GM12878 (cell line): ENCODE measurements around the gene PCF11. TPM values are rescaled to one million over a fixed set of nuclear protein-coding genes. Genes with fewer than 3 reads are reported as not detected.

Experiments
- ATAC-seq: fragments of 200-7000 bp; cut with Tn5 transposase; 3 replicates; pipeline ENCODE4 v1.9.1; 2020; ENCODE audit warnings: mild to moderate bottlenecking, moderate library complexity
- BruUV-seq: library from RNA; stranded (reverse); fragments of 400-500 nt; replicated peaks from 2 replicates; lab custom pipeline; 2021; lab: Mats Ljungman, UMichigan
- CTCF ChIA-PET: fragments of 300-600 bp; sonication (Branson Sonifier 250); formaldehyde crosslinking; extraction: SDS; loops from one replicate; lab custom pipeline; 2021; ENCODE audit warnings: inconsistent platforms; lab: Yijun Ruan, JAX
- POLR2A ChIA-PET: fragments of 350-600 bp; formaldehyde crosslinking; extraction: SDS; loops from one replicate; lab custom pipeline; 2021; ENCODE audit warnings: inconsistent platforms; lab: Charles Lee
- RAD21 ChIA-PET: fragments of 300-600 bp; sonication (Branson Sonifier 250); formaldehyde crosslinking; loops from one replicate; lab custom pipeline; 2023; ENCODE audit warnings: antibody characterized with exemption; ENCODE audit not compliant: unreplicated experiment; lab: Charles Lee
- SMC1A ChIA-PET: fragments of 300-600 bp; sonication (Branson Sonifier 250); formaldehyde crosslinking; loops from one replicate; lab custom pipeline; 2023; ENCODE audit not compliant: unreplicated experiment, uncharacterized antibody; lab: Charles Lee
- DNase-seq: peaks from one replicate; pipeline ENCODE4 v3.0.0-alpha.2; 2011; ENCODE audit warnings: low read depth, low spot score
- FAIRE-seq: peaks from 3 replicates; lab custom pipeline; 2011; peaks lifted over from hg19 to GRCh38; lab: Jason Lieb, UNC
- H2AFZ ChIP-seq: 2 replicates; pipeline ENCODE4 v1.6.0; 2011; ENCODE audit warnings: low read depth, low read length, control low read depth; ENCODE audit not compliant: control insufficient read depth
- H3K27ac ChIP-seq: 2 replicates; pipeline ENCODE4 v1.5.1; 2011; ENCODE audit warnings: control low read depth; ENCODE audit not compliant: control insufficient read depth, insufficient read depth
- H3K27me3 ChIP-seq, 2 experiments: replicated peaks in 1 of 2; 2 replicates each; pipeline versions ENCODE4 v1.6.0 to v1.6.1; 2011; ENCODE audit warnings: low read length in 1 of 2; ENCODE audit not compliant: control insufficient read depth in 2 of 2, insufficient read depth in 2 of 2
- H3K36me3 ChIP-seq, 2 experiments: 2 replicates each; pipeline ENCODE4 v1.5.1; 2011; ENCODE audit warnings: low read length in 1 of 2; ENCODE audit not compliant: control insufficient read depth in 2 of 2, insufficient read depth in 2 of 2
- H3K4me1 ChIP-seq: 2 replicates; pipeline ENCODE4 v1.6.1; 2011; ENCODE audit warnings: mild to moderate bottlenecking, low read length, moderate library complexity, mixed read lengths; ENCODE audit not compliant: control insufficient read depth, insufficient read depth
- H3K4me2 ChIP-seq: 2 replicates; pipeline ENCODE4 v1.6.0; 2011; ENCODE audit warnings: control low read depth; ENCODE audit not compliant: control insufficient read depth, insufficient read depth
- H3K4me3 ChIP-seq: fragments of 200-600 bp; sonication (generic); 2 replicates; pipeline ENCODE4 v1.5.1; 2016
- H3K79me2 ChIP-seq: 2 replicates; pipeline ENCODE4 v1.6.0; 2011; ENCODE audit warnings: low read length; ENCODE audit not compliant: control insufficient read depth, insufficient read depth
- H3K9ac ChIP-seq: 2 replicates; pipeline ENCODE4 v1.8.0; 2011; ENCODE audit warnings: low read length, control low read depth, mixed read lengths; ENCODE audit not compliant: control insufficient read depth, insufficient read depth
- H3K9me3 ChIP-seq: replicated peaks from 3 replicates; pipeline ENCODE4 v1.5.1; 2011; ENCODE audit warnings: mild to moderate bottlenecking, low read length; ENCODE audit not compliant: control insufficient read depth, insufficient read depth
- H4K20me1 ChIP-seq: 2 replicates; pipeline ENCODE4 v1.6.0; 2011; ENCODE audit not compliant: control insufficient read depth, insufficient read depth
- BCL11A ChIP-seq: IDR thresholded peaks from 2 replicates; pipeline ENCODE4 v1.6.1; 2011; ENCODE audit warnings: low read depth, low read length
- CEBPB ChIP-seq, 2 experiments: fragments of 150-350 bp in 1 of 2; IDR thresholded peaks; 2 replicates each; pipeline ENCODE4 v1.6.1; 2012 to 2014; ENCODE audit warnings: low read depth in 2 of 2, low read length in 2 of 2, borderline replicate concordance in 1 of 2, inconsistent platforms in 1 of 2
- FOXK2 ChIP-seq: fragments of 450-650 bp; IDR thresholded peaks from 2 replicates; pipeline ENCODE4 v1.6.1; 2017; ENCODE audit warnings: mild to moderate bottlenecking, moderate library complexity
- IRF4 ChIP-seq: IDR thresholded peaks from 2 replicates; pipeline ENCODE4 v1.6.1; 2011; ENCODE audit warnings: low read depth, low read length
- KLF5 ChIP-seq: fragments of 450-650 bp; IDR thresholded peaks from 2 replicates; pipeline ENCODE4 v1.6.1; 2014; ENCODE audit warnings: mild to moderate bottlenecking; ENCODE audit not compliant: partially characterized antibody
- MXI1 ChIP-seq: fragments of 150-350 bp; IDR thresholded peaks from 2 replicates; pipeline ENCODE4 v1.6.1; 2011; ENCODE audit warnings: low read depth, mild to moderate bottlenecking, inconsistent platforms, low read length, improper control_type of control experiment
- NBN ChIP-seq: fragments of 450-650 bp; IDR thresholded peaks from 2 replicates; pipeline ENCODE4 v1.6.1; 2016
- NFXL1 ChIP-seq: fragments of 450-650 bp; IDR thresholded peaks from 2 replicates; pipeline ENCODE4 v1.6.1; 2017; ENCODE audit warnings: antibody characterized with exemption, mild to moderate bottlenecking, borderline replicate concordance
- POLR2AphosphoS2 ChIP-seq: IDR thresholded peaks from 2 replicates; pipeline ENCODE4 v1.6.1; 2011; ENCODE audit warnings: low read depth, mild to moderate bottlenecking, low read length, improper control_type of control experiment, moderate library complexity
- SMAD5 ChIP-seq: IDR thresholded peaks from 2 replicates; pipeline ENCODE4 v1.6.1; 2016; ENCODE audit warnings: antibody characterized with exemption, low read depth
- SMARCA5 ChIP-seq: fragments of 450-650 bp; IDR thresholded peaks from 2 replicates; pipeline ENCODE4 v1.6.1; 2017; ENCODE audit warnings: mild to moderate bottlenecking
- STAT1 ChIP-seq: fragments of 450-650 bp; conservative IDR thresholded peaks from 2 replicates; pipeline ENCODE4 v1.6.1; 2014; ENCODE audit warnings: antibody characterized with exemption, mild to moderate bottlenecking
- STAT3 ChIP-seq: IDR thresholded peaks from 2 replicates; pipeline ENCODE4 v1.6.1; 2011; ENCODE audit warnings: low read depth, low read length, improper control_type of control experiment
- SUPT20H ChIP-seq: IDR thresholded peaks from 2 replicates; pipeline ENCODE4 v1.6.1; 2011; ENCODE audit warnings: low read depth, mild to moderate bottlenecking, low read length, moderate library complexity, borderline replicate concordance; ENCODE audit not compliant: control insufficient read depth
- TCF12 ChIP-seq: IDR thresholded peaks from 2 replicates; pipeline ENCODE4 v1.6.1; 2011; ENCODE audit warnings: low read depth, mild to moderate bottlenecking, low read length
- WGBS: methylation state at CpG from one replicate; pipeline ENCODE4 v1.1.6; 2016; ENCODE audit warnings: low lambda C conversion rate; ENCODE audit not compliant: insufficient replicate concordance, insufficient coverage; ENCODE audit errors: missing lambda C conversion rate; 5-methylcytosine and 5-hydroxymethylcytosine counted together
- in situ Hi-C: fragments of 300-500 bp; cut with MboI; formaldehyde crosslinking; loops from 9 replicates; pipeline ENCODE4 v1.14.3; 2018; ENCODE audit warnings: mixed read lengths
- intact Hi-C: fragments of 100-400 bp; cut with micrococcal nuclease; formaldehyde crosslinking; loops from one replicate; pipeline ENCODE4 v1.14.2; 2022; ENCODE audit not compliant: unreplicated experiment
- polyA plus RNA-seq, 11 experiments: library from polyadenylated mRNA; depleted of rRNA in 4 of 11; unstranded in 6 of 11; stranded (reverse) in 5 of 11; fragments of >200 nt; fragmentation: Nextera tagmentation in 4 of 11; fragmentation: Illumina TruSeq in 1 of 11; extraction: Ambion mirVana in 4 of 11; extraction: Trizol in 1 of 11; gene quantifications; 1 replicate in 1 of 11; 2 replicates in 10 of 11; pipeline versions ENCODE4 v1.2.1 to v1.2.3, GENCODE V29; 2011 to 2016; ENCODE audit warnings: inconsistent platforms in 2 of 11, missing spikeins in 2 of 11, low read depth in 1 of 11
- total RNA-seq, 4 experiments: library from RNA; depleted of rRNA in 3 of 4; stranded (reverse); fragments of >200 nt in 3 of 4; fragmentation: Illumina TruSeq in 1 of 4; extraction: Trizol in 1 of 4; gene quantifications; 2 replicates each; pipeline versions ENCODE4 v1.2.1 to v1.2.3, GENCODE V29; 2013 to 2021
- TF ChIP-seq, protein P1 (sequence below): fragments of 450-650 bp; IDR thresholded peaks from 2 replicates; pipeline ENCODE4 v1.6.1; 2017; ENCODE audit warnings: antibody characterized with exemption, mild to moderate bottlenecking, moderate library complexity

PCF11 gene
- total and polyA plus RNA-seq, 10 of the 15 experiments (the other 5 are each of a cell fraction or from before 2014, with no cell fraction given), result 9.2 to 90.4 (median 48.0) TPM

DNA sequence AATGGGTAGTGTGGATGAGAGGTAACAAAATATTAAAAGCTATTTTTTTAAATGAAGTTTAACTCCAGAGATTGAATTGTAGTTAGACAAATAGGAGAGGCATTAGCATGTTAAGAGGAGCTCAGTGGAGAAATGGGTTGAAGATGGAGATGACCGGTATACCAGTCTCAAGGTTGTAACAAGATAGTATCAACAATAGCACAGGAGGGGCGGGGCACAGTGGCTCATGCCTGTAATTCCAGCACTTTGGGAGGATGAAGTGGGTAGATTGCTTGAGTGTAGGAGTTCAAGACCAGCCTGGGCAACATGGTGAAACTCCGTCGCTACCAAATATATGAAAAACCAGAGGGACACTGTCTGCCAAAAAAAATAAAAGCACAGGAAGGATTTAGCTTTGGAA, 30.5 kb downstream of the PCF11 start:
- H3K9me3 ChIP-seq, result no peaks in the 10 kb centered on the region
- no TSS peak for BruUV-seq
- CTCF ChIA-PET, result interaction anchor here (0.9 to 1.0 kb wide), 2 partner anchors 63 to 280 kb away, joined by 4 read pairs; no protein-coding TSS in a partner anchor
- H2AFZ ChIP-seq, result no peak overlapping the region
- no peak overlapping the region for H3K27ac ChIP-seq
- H3K4me3 ChIP-seq, result no peak overlapping the region
- SMC1A ChIA-PET, result interaction anchor here (1.0 to 2.1 kb wide), 4 partner anchors 16 to 29 kb away, joined by 3 to 10 read pairs (median 4); no protein-coding TSS in a partner anchor
- H3K9ac ChIP-seq, result no peak overlapping the region
- no peaks in the 10 kb centered on the region for H3K4me1 ChIP-seq
- RAD21 ChIA-PET, result no interaction called here
- TF ChIP-seq POLR2AphosphoS2, result 0 out of 2 replicates have a peak, but pooled peaks have one; percentile 31
- no peak for TF ChIP-seq SMARCA5
- peaks cover 6% of the 10 kb centered on the region for H3K79me2 ChIP-seq
- POLR2A ChIA-PET, result interaction anchor here (0.8 to 1.2 kb wide), 2 partner anchors 23 to 286 kb away, joined by 3 read pairs; partner anchors contain the start of gene DDIAS
- DNase-seq (no peak), FAIRE-seq (no peak), ATAC-seq (peak; percentile 27; the same call in 2 of the 3 replicates)
- H4K20me1 ChIP-seq, result no peaks in the 10 kb centered on the region
- H3K36me3 ChIP-seq, result peaks cover 0 to 20% of the 10 kb centered on the region in 2 experiments; a peak in 3 of 4 replicates
- 85% methylated on average over 4 of the region's 4 CpGs for WGBS
- in situ Hi-C loops (no loop called here), intact Hi-C loops (no loop called here)
- no peaks in the 10 kb centered on the region for H3K27me3 ChIP-seq
- no peak overlapping the region for H3K4me2 ChIP-seq

DNA sequence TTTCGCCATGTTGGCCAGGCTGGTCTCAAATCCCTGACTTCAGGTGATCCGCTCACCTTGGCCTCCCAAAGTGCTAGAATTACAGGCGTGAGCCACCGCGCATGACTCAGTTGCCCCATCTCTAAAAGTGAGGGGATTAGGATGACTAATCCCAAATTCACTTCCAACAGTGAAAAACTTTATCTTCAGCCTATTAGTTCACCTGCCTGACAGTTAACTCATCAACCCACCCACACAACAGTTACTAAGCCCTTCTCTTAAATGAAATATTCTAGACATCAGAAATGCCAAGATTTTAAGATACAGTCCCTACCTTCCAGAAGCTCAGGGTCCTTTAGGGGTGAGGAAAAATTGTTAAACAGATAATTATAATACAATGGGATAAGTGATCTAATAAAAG, 34.6 kb downstream of the PCF11 start:
- no peak for ATAC-seq
- intact Hi-C loops, result loop anchor here (5.0 kb wide), 1 partner anchor 289 kb away; the partner anchor contains the start of genes DDIAS and PRCP
- no peak overlapping the region for H3K4me3 ChIP-seq
- BruUV-seq, result no TSS peak
- POLR2A ChIA-PET, result no interaction called here
- no peak overlapping the region for H3K27ac ChIP-seq
- SMC1A ChIA-PET, result interaction anchor here (0.8 to 1.4 kb wide), 3 partner anchors 10 to 52 kb away, joined by 3 read pairs; no protein-coding TSS in a partner anchor
- no peak for DNase-seq
- no peak overlapping the region for H3K4me2 ChIP-seq
- H3K79me2 ChIP-seq, result peaks cover 19% of the 10 kb centered on the region
- H3K36me3 ChIP-seq, result peaks cover 0 to 6% of the 10 kb centered on the region in 2 experiments; a peak in 2 of 4 replicates
- H4K20me1 ChIP-seq, result no peaks in the 10 kb centered on the region
- H3K27me3 ChIP-seq, result no peaks in the 10 kb centered on the region
- H3K9ac ChIP-seq, result no peak overlapping the region
- CTCF ChIA-PET, result interaction anchor here (0.6 kb wide), 1 partner anchor 92 kb away, joined by 3 read pairs; no protein-coding TSS in a partner anchor
- 97% methylated on average over 5 of the region's 5 CpGs for WGBS
- in situ Hi-C loops, result no loop called here
- no peaks in the 10 kb centered on the region for H3K9me3 ChIP-seq
- FAIRE-seq, result no peak
- H3K4me1 ChIP-seq, result no peaks in the 10 kb centered on the region
- RAD21 ChIA-PET, result no interaction called here
- H2AFZ ChIP-seq, result no peak overlapping the region
- TF ChIP-seq IRF4, result no peak
- TF ChIP-seq CEBPB (IDR thresholded peaks at IDR 0.05; ENCODE audit: borderline replicate concordance in 1 of 2, low read depth in 2 of 2, low read length in 2 of 2), result no peak
- TF ChIP-seq SUPT20H, result no peak
- TF ChIP-seq TCF12, result no peak
- no peak for TF ChIP-seq NFXL1
- no peak for TF ChIP-seq MXI1
- no peak for TF ChIP-seq STAT1
- TF ChIP-seq STAT3, result no peak
- TF ChIP-seq KLF5, result no peak
- TF ChIP-seq, protein P1, sequence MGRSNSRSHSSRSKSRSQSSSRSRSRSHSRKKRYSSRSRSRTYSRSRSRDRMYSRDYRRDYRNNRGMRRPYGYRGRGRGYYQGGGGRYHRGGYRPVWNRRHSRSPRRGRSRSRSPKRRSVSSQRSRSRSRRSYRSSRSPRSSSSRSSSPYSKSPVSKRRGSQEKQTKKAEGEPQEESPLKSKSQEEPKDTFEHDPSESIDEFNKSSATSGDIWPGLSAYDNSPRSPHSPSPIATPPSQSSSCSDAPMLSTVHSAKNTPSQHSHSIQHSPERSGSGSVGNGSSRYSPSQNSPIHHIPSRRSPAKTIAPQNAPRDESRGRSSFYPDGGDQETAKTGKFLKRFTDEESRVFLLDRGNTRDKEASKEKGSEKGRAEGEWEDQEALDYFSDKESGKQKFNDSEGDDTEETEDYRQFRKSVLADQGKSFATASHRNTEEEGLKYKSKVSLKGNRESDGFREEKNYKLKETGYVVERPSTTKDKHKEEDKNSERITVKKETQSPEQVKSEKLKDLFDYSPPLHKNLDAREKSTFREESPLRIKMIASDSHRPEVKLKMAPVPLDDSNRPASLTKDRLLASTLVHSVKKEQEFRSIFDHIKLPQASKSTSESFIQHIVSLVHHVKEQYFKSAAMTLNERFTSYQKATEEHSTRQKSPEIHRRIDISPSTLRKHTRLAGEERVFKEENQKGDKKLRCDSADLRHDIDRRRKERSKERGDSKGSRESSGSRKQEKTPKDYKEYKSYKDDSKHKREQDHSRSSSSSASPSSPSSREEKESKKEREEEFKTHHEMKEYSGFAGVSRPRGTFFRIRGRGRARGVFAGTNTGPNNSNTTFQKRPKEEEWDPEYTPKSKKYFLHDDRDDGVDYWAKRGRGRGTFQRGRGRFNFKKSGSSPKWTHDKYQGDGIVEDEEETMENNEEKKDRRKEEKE, result no peak
- no peak for TF ChIP-seq FOXK2
- TF ChIP-seq SMAD5, result no peak
- no peak for TF ChIP-seq BCL11A
- TF ChIP-seq NBN, result no peak
